Neuronal stem cell (in vitro differentiated cells): ENCODE results near the gene KIAA0753.

Experiments
- DNase-seq: peaks from one replicate; pipeline ENCODE4 v3.0.0-alpha.2; 2013; ENCODE audit warnings: low spot score
- H2AFZ ChIP-seq: one replicate; pipeline ENCODE4 v1.6.1; 2013; ENCODE audit warnings: mild to moderate bottlenecking, low read length, inconsistent platforms
- H2AK5ac ChIP-seq: 2 replicates; pipeline ENCODE4 v1.6.1; 2013; ENCODE audit warnings: low read depth, mild to moderate bottlenecking, inconsistent platforms, low read length, moderate library complexity, mixed read lengths
- H2BK120ac ChIP-seq: 2 replicates; pipeline ENCODE4 v1.6.1; 2013; ENCODE audit warnings: low read depth, mild to moderate bottlenecking, inconsistent platforms, low read length, moderate library complexity, mixed read lengths
- H2BK12ac ChIP-seq: one replicate; pipeline ENCODE4 v1.6.1; 2013; ENCODE audit warnings: low read length, inconsistent platforms
- H2BK15ac ChIP-seq: 2 replicates; pipeline ENCODE4 v1.6.1; 2013; ENCODE audit warnings: mild to moderate bottlenecking, low read length, inconsistent platforms, mixed read lengths
- H2BK5ac ChIP-seq: one replicate; pipeline ENCODE4 v1.6.1; 2013; ENCODE audit warnings: inconsistent platforms, mild to moderate bottlenecking, low read length, moderate library complexity
- H3K14ac ChIP-seq: one replicate; pipeline ENCODE4 v1.6.1; 2013; ENCODE audit warnings: low read length, inconsistent platforms
- H3K18ac ChIP-seq: 2 replicates; pipeline ENCODE4 v1.6.1; 2013; ENCODE audit warnings: low read length, inconsistent platforms
- H3K23ac ChIP-seq: 2 replicates; pipeline ENCODE4 v1.6.1; 2013; ENCODE audit warnings: low read depth, mild to moderate bottlenecking, mixed read lengths, low read length, inconsistent platforms; ENCODE audit not compliant: poor library complexity
- H3K27ac ChIP-seq: replicated peaks from 3 replicates; pipeline ENCODE4 v1.5.1; 2013; ENCODE audit warnings: low read length, inconsistent platforms
- H3K27me3 ChIP-seq, 3 experiments: 2 replicates each; pipeline ENCODE4 v1.6.1; 2013; ENCODE audit warnings: low read length in 3 of 3, mild to moderate bottlenecking in 2 of 3, inconsistent platforms in 1 of 3, low read depth in 1 of 3, mixed read lengths in 1 of 3, moderate library complexity in 1 of 3; ENCODE audit not compliant: control insufficient read depth in 3 of 3, insufficient read depth in 3 of 3
- H3K36me3 ChIP-seq, 2 donors: replicated peaks in 1 of 2; 2 replicates each; pipeline ENCODE4 v1.6.1; 2013; ENCODE audit warnings: low read length in 2 of 2; ENCODE audit not compliant: control insufficient read depth in 2 of 2, insufficient read depth in 2 of 2
- H3K4ac ChIP-seq: 2 replicates; pipeline ENCODE4 v1.6.1; 2013; ENCODE audit warnings: inconsistent platforms, mild to moderate bottlenecking, low read length, moderate library complexity
- H3K4me1 ChIP-seq, 2 donors: 1 replicate in 1 of 2; 2 replicates in 1 of 2; pipeline ENCODE4 v1.6.1; 2013; ENCODE audit warnings: low read length in 2 of 2, low read depth in 1 of 2; ENCODE audit not compliant: control insufficient read depth in 2 of 2, insufficient read depth in 1 of 2
- H3K4me2 ChIP-seq: one replicate; pipeline ENCODE4 v1.6.1; 2013; ENCODE audit warnings: mild to moderate bottlenecking, low read length, inconsistent platforms; ENCODE audit not compliant: insufficient read depth, poor library complexity, severe bottlenecking
- H3K4me3 ChIP-seq, 2 donors: 2 replicates each; pipeline ENCODE4 v1.5.1; 2013; ENCODE audit warnings: low read length in 2 of 2, mild to moderate bottlenecking in 2 of 2, inconsistent platforms in 1 of 2, moderate library complexity in 1 of 2
- H3K79me1 ChIP-seq: one replicate; pipeline ENCODE4 v1.6.1; 2013; ENCODE audit warnings: low read depth, mild to moderate bottlenecking, inconsistent platforms, low read length, moderate library complexity
- H3K9ac ChIP-seq: one replicate; pipeline ENCODE4 v1.6.1; 2013; ENCODE audit warnings: mild to moderate bottlenecking, low read depth, low read length, inconsistent platforms; ENCODE audit not compliant: poor library complexity
- H3K9me3 ChIP-seq, 2 donors: replicated peaks in 1 of 2; 2 replicates each; pipeline versions ENCODE3 to v1.6.1; 2013; ENCODE audit warnings: low read length in 2 of 2, mild to moderate bottlenecking in 2 of 2, inconsistent platforms in 1 of 2, low read depth in 1 of 2, mixed read lengths in 1 of 2, moderate library complexity in 1 of 2; ENCODE audit not compliant: control insufficient read depth in 2 of 2, insufficient read depth in 1 of 2
- H4K8ac ChIP-seq: one replicate; pipeline ENCODE4 v1.6.1; 2013; ENCODE audit warnings: low read depth, mild to moderate bottlenecking, inconsistent platforms, low read length, moderate library complexity
- H4K91ac ChIP-seq: one replicate; pipeline ENCODE4 v1.6.1; 2013; ENCODE audit warnings: low read length, low read depth, mild to moderate bottlenecking, inconsistent platforms; ENCODE audit not compliant: poor library complexity
- WGBS, 2 donors: extraction: QIAGEN DNeasy Blood & Tissue Kit; methylation state at CpG; one replicate each; pipeline ENCODE4 v1.1.7; 2013; ENCODE audit warnings: missing lambda C conversion rate in 2 of 2, mixed read lengths in 1 of 2; ENCODE audit not compliant: insufficient read length in 2 of 2, insufficient replicate concordance in 1 of 2; ENCODE audit errors: extremely low coverage in 2 of 2; 5-methylcytosine and 5-hydroxymethylcytosine counted together

KIAA0753 gene

GRCh38 chr17:6611231-6611630 lies 29.3 kb downstream of the KIAA0753 start:
- H3K79me1 ChIP-seq, result no peaks in the 10 kb centered on the region
- WGBS, 2 donors, result no CpG with 5 or more reads among the region's 4 CpGs
- H2BK5ac ChIP-seq, result no peak overlapping the region
- DNase-seq, result no peak
- no peak overlapping the region for H2BK15ac ChIP-seq
- no peak overlapping the region for H3K4ac ChIP-seq
- H3K4me1 ChIP-seq, result no peaks in the 10 kb centered on the region
- no peak overlapping the region for H3K9ac ChIP-seq
- peaks cover 2 to 4% of the 10 kb centered on the region in 2 donors for H3K9me3 ChIP-seq
- no peak overlapping the region for H3K27ac ChIP-seq
- no peak overlapping the region for H3K4me2 ChIP-seq
- no peak overlapping the region for H2AFZ ChIP-seq
- no peak overlapping the region for H3K18ac ChIP-seq
- no peak overlapping the region for H4K91ac ChIP-seq
- no peak overlapping the region for H2AK5ac ChIP-seq
- peaks cover 21 to 96% of the 10 kb centered on the region in 2 donors for H3K36me3 ChIP-seq
- H2BK12ac ChIP-seq, result no peak overlapping the region
- H3K14ac ChIP-seq, result no peak overlapping the region
- no peak overlapping the region for H3K23ac ChIP-seq
- H4K8ac ChIP-seq, result no peak overlapping the region
- H3K4me3 ChIP-seq, result no peak overlapping the region
- H2BK120ac ChIP-seq, result no peak overlapping the region
- no peaks in the 10 kb centered on the region for H3K27me3 ChIP-seq

GRCh38 chr17:6610011-6610410 lies 30.5 kb downstream of the KIAA0753 start:
- H3K4me1 ChIP-seq, result no peaks in the 10 kb centered on the region
- H3K27ac ChIP-seq, result no peak overlapping the region
- no peak overlapping the region for H3K4me3 ChIP-seq
- H4K91ac ChIP-seq, result no peak overlapping the region
- H3K4me2 ChIP-seq, result no peak overlapping the region
- H3K79me1 ChIP-seq, result no peaks in the 10 kb centered on the region
- H3K9ac ChIP-seq, result no peak overlapping the region
- no peak overlapping the region for H2BK15ac ChIP-seq
- peaks cover 26 to 96% of the 10 kb centered on the region in 2 donors for H3K36me3 ChIP-seq
- no peaks in the 10 kb centered on the region for H3K27me3 ChIP-seq
- peaks cover 0 to 4% of the 10 kb centered on the region in 2 donors for H3K9me3 ChIP-seq
- H3K18ac ChIP-seq, result no peak overlapping the region
- no peak overlapping the region for H2AFZ ChIP-seq
- no CpG with 5 or more reads among the region's 5 CpGs for WGBS, 2 donors
- no peak overlapping the region for H3K4ac ChIP-seq
- H4K8ac ChIP-seq, result no peak overlapping the region
- no peak overlapping the region for H2BK5ac ChIP-seq
- no peak for DNase-seq
- no peak overlapping the region for H2BK120ac ChIP-seq
- no peak overlapping the region for H3K23ac ChIP-seq
- no peak overlapping the region for H2AK5ac ChIP-seq
- H2BK12ac ChIP-seq, result no peak overlapping the region
- H3K14ac ChIP-seq, result no peak overlapping the region

DNA sequence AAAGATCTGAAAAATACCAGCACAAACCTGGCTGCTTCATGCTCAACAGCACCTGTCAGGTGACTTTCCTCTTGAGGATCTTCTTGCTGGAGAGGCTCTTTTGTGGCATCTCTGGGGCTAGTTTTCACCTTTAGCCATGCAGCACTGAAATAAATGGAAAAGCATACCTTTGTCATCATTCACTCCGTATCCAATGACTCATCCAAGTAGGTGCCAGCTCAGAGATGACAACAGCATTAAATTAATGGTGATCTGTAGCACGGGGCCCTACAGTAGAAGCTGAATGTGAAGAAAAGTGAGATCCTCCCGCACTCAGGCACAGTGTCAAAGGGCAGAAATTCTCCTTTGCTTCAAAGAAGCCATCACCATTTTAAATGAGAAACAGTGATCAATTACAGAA lies 32.2 kb downstream of the KIAA0753 start:
- H3K4ac ChIP-seq, result no peak overlapping the region
- H2BK5ac ChIP-seq, result no peak overlapping the region
- no peak overlapping the region for H2BK15ac ChIP-seq
- H2AFZ ChIP-seq, result no peak overlapping the region
- no peaks in the 10 kb centered on the region for H3K27me3 ChIP-seq
- H3K36me3 ChIP-seq, result peaks cover 28 to 98% of the 10 kb centered on the region in 2 donors
- no peak overlapping the region for H3K23ac ChIP-seq
- H3K4me2 ChIP-seq, result no peak overlapping the region
- H2BK12ac ChIP-seq, result no peak overlapping the region
- no peaks in the 10 kb centered on the region for H3K4me1 ChIP-seq
- H4K91ac ChIP-seq, result no peak overlapping the region
- H2BK120ac ChIP-seq, result no peak overlapping the region
- H2AK5ac ChIP-seq, result no peak overlapping the region
- H3K14ac ChIP-seq, result no peak overlapping the region
- no peaks in the 10 kb centered on the region for H3K9me3 ChIP-seq
- DNase-seq, result no peak
- H3K79me1 ChIP-seq, result no peaks in the 10 kb centered on the region
- no peak overlapping the region for H3K27ac ChIP-seq
- no peak overlapping the region for H3K18ac ChIP-seq
- H3K9ac ChIP-seq, result no peak overlapping the region
- H3K4me3 ChIP-seq, result no peak overlapping the region
- H4K8ac ChIP-seq, result no peak overlapping the region
- WGBS, 2 donors, result no CpG with 5 or more reads among the region's 3 CpGs

GRCh38 chr17:6605142-6605541 lies 35.4 kb downstream of the KIAA0753 start:
- no peak overlapping the region for H3K14ac ChIP-seq
- no peak overlapping the region for H2AFZ ChIP-seq
- H3K79me1 ChIP-seq, result no peaks in the 10 kb centered on the region
- peaks cover 22 to 100% of the 10 kb centered on the region in 2 donors for H3K36me3 ChIP-seq
- no peaks in the 10 kb centered on the region for H3K4me1 ChIP-seq
- H3K23ac ChIP-seq, result no peak overlapping the region
- no peak overlapping the region for H2AK5ac ChIP-seq
- H3K9ac ChIP-seq, result no peak overlapping the region
- DNase-seq, result no peak
- no peak overlapping the region for H3K4me2 ChIP-seq
- no peak overlapping the region for H2BK15ac ChIP-seq
- H3K18ac ChIP-seq, result no peak overlapping the region
- no peak overlapping the region for H4K8ac ChIP-seq
- H3K4me3 ChIP-seq, result no peak overlapping the region
- H2BK5ac ChIP-seq, result no peak overlapping the region
- WGBS, 2 donors, result no CpG with 5 or more reads among the region's 6 CpGs
- no peak overlapping the region for H2BK120ac ChIP-seq
- no peaks in the 10 kb centered on the region for H3K9me3 ChIP-seq
- H2BK12ac ChIP-seq, result no peak overlapping the region
- H3K27ac ChIP-seq, result no peak overlapping the region
- no peak overlapping the region for H4K91ac ChIP-seq
- no peak overlapping the region for H3K4ac ChIP-seq
- H3K27me3 ChIP-seq, result no peaks in the 10 kb centered on the region
